ENCODE data around the gene ZDHHC4.
A peak's percentile ranks its signal among the peaks of the same experiment; 100 is the strongest.

ZDHHC4 gene

GRCh38 chr7:6590645-6591110 is 13.4 kb downstream of the ZDHHC4 start:
- DNase-seq (ENCODE audit: low read depth), result no peak
- H3K4me3 ChIP-seq (ENCODE audit: low read depth, low read length), result peak overlapping the region; percentile 85

- no peak overlapping the region for H3K4me3 ChIP-seq (ENCODE audit: low read depth, low read length)
- DNase-seq (ENCODE audit: low read depth), result no peak
Measured at GRCh38 chr7:6600093-6600492, 22.8 kb downstream of the ZDHHC4 start.

GRCh38 chr7:6604458-6604857 is 27.2 kb downstream of the ZDHHC4 start:
- DNase-seq (ENCODE audit: low read depth), result no peak
- no peak overlapping the region for H3K4me3 ChIP-seq (ENCODE audit: low read depth, low read length)

GRCh38 chr7:6606866-6607583 is 29.8 kb downstream of the ZDHHC4 start:
- DNase-seq (ENCODE audit: low read depth), result no peak
- no peak overlapping the region for H3K4me3 ChIP-seq (ENCODE audit: low read depth, low read length)

- no peak for DNase-seq (ENCODE audit: low read depth)
- no peak overlapping the region for H3K4me3 ChIP-seq (ENCODE audit: low read depth, low read length)
Measured at GRCh38 chr7:6607651-6608051, 30.4 kb downstream of the ZDHHC4 start.

GRCh38 chr7:6608081-6608480 is 30.8 kb downstream of the ZDHHC4 start:
- DNase-seq (ENCODE audit: low read depth), result no peak
- H3K4me3 ChIP-seq (ENCODE audit: low read depth, low read length), result no peak overlapping the region

GRCh38 chr7:6608794-6609193 is 31.5 kb downstream of the ZDHHC4 start:
- no peak for DNase-seq (ENCODE audit: low read depth)
- no peak overlapping the region for H3K4me3 ChIP-seq (ENCODE audit: low read depth, low read length)

- no peak for DNase-seq (ENCODE audit: low read depth)
- H3K4me3 ChIP-seq (ENCODE audit: low read depth, low read length), result no peak overlapping the region
Measured at GRCh38 chr7:6612819-6613218, 35.6 kb downstream of the ZDHHC4 start.

GRCh38 chr7:6613706-6614105 is 36.5 kb downstream of the ZDHHC4 start:
- no peak for DNase-seq (ENCODE audit: low read depth)
- no peak overlapping the region for H3K4me3 ChIP-seq (ENCODE audit: low read depth, low read length)

GRCh38 chr7:6614953-6615722 is 37.9 kb downstream of the ZDHHC4 start, which contains the start of gene ZNF853:
Gene ZNF853 (plus strand): TSS chr7:6615610. CDS start chr7:6616175, 565 bp downstream.
- DNase-seq (ENCODE audit: low read depth), result no peak
- peak within 1 kb of the TSS; percentile 56 for H3K4me3 ChIP-seq (ENCODE audit: low read depth, low read length)

GRCh38 chr7:6615723-6616555 is 38.7 kb downstream of the ZDHHC4 start:
- DNase-seq (ENCODE audit: low read depth), result no peak
- peak overlapping the region; percentile 56 for H3K4me3 ChIP-seq (ENCODE audit: low read depth, low read length)

GRCh38 chr7:6616854-6617643 is 39.8 kb downstream of the ZDHHC4 start:
- DNase-seq (ENCODE audit: low read depth), result no peak
- H3K4me3 ChIP-seq (ENCODE audit: low read depth, low read length), result no peak overlapping the region

- H3K4me3 ChIP-seq (ENCODE audit: low read depth, low read length), result no peak overlapping the region
- no peak for DNase-seq (ENCODE audit: low read depth)
Measured at GRCh38 chr7:6618621-6619020, 41.4 kb downstream of the ZDHHC4 start.

GRCh38 chr7:6619961-6620360 is 42.7 kb downstream of the ZDHHC4 start:
- DNase-seq (ENCODE audit: low read depth), result no peak
- no peak overlapping the region for H3K4me3 ChIP-seq (ENCODE audit: low read depth, low read length)

- no peak for DNase-seq (ENCODE audit: low read depth)
- no peak overlapping the region for H3K4me3 ChIP-seq (ENCODE audit: low read depth, low read length)
Measured at GRCh38 chr7:6621195-6622133, 44.2 kb downstream of the ZDHHC4 start.

- no peak for DNase-seq (ENCODE audit: low read depth)
Measured at GRCh38 chr7:6622134-6622710, 45.0 kb downstream of the ZDHHC4 start.

GRCh38 chr7:6623589-6624245 is 46.5 kb downstream of the ZDHHC4 start:
- H3K4me3 ChIP-seq (ENCODE audit: low read depth, low read length), result no peak overlapping the region
- no peak for DNase-seq (ENCODE audit: low read depth)

More at GRCh38 chr7:6622134-6622710, 45.0 kb downstream of the ZDHHC4 start:
- H3K4me3 ChIP-seq (ENCODE audit: low read depth, low read length), result no peak overlapping the region

Data from skeletal muscle cell (primary cell).